Vagina (tissue), 2 donors: ENCODE results near the gene PNPLA3.

Experiments
- POLR2A ChIP-seq, 2 donors: fragments of 450-650 bp; IDR thresholded peaks; one replicate each; pipeline ENCODE4 v1.6.1; 2017; ENCODE audit warnings: antibody characterized with exemption in 2 of 2, mild to moderate bottlenecking in 2 of 2, moderate library complexity in 2 of 2
- TF ChIP-seq, protein P1 (sequence below), 3 experiments: fragments of 450-650 bp in 2 of 3; fragments of 200-600 bp in 1 of 3; sonication (generic) in 1 of 3; IDR thresholded peaks; one replicate each; pipeline ENCODE4 v1.5.1; 2017 to 2019; ENCODE audit warnings: antibody characterized with exemption in 3 of 3, mild to moderate bottlenecking in 2 of 3, moderate library complexity in 2 of 3

DNA sequence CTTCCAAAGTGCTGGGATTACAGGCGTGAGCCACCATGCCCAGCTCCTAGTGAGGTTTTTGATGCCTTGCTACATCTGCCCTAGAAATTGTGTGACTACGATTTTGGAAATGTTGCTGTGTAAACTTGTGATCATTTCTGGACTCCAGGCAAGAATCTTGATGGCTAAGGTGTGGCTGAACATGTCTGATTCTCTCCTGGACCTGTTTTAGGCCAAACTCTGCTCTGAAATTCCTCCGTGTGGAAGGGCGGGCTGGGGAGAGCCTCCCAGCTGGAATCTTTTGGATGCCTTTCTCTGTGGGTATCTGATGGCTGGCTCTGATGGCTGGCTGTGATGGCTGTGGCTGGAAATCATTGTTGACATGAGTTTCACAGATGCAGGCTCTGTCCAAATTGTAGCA, 8.2 kb downstream of the PNPLA3 start:
- no peak for TF ChIP-seq POLR2A (IDR thresholded peaks at IDR 0.05)
- TF ChIP-seq, protein P1, sequence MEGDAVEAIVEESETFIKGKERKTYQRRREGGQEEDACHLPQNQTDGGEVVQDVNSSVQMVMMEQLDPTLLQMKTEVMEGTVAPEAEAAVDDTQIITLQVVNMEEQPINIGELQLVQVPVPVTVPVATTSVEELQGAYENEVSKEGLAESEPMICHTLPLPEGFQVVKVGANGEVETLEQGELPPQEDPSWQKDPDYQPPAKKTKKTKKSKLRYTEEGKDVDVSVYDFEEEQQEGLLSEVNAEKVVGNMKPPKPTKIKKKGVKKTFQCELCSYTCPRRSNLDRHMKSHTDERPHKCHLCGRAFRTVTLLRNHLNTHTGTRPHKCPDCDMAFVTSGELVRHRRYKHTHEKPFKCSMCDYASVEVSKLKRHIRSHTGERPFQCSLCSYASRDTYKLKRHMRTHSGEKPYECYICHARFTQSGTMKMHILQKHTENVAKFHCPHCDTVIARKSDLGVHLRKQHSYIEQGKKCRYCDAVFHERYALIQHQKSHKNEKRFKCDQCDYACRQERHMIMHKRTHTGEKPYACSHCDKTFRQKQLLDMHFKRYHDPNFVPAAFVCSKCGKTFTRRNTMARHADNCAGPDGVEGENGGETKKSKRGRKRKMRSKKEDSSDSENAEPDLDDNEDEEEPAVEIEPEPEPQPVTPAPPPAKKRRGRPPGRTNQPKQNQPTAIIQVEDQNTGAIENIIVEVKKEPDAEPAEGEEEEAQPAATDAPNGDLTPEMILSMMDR (IDR thresholded peaks at IDR 0.05) = no peak
